Measurements from ENCODE around the gene CHD5.

DNA sequence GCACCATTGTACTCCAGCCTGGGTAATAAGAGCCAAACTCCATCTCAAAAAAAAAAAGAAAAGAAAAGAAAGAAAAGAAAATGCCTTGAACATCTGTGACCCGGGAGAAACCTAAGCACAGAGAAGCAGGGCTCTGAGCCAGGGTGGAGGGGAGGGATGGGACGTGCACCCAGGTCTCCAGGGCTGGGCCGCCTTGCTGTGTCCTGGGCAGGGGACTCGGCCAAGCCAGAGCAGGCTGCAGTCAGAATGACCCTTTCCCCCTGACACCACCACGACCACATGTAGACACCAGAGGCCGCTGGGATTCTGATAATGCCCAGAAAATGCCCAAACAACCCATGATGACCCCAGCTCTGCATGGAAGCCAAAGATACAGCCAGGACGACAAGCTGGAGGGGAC lies 17.8 kb downstream of the CHD5 start:
- TF ChIP-seq CTCF (IDR thresholded peaks at IDR 0.05) (no peak), POLR2A (IDR thresholded peaks at IDR 0.05; ENCODE audit: low read length) (no peak), RCOR1 (IDR thresholded peaks at IDR 0.05; ENCODE audit: low read depth, low read length) (no peak)
- TF ChIP-seq, protein P1, sequence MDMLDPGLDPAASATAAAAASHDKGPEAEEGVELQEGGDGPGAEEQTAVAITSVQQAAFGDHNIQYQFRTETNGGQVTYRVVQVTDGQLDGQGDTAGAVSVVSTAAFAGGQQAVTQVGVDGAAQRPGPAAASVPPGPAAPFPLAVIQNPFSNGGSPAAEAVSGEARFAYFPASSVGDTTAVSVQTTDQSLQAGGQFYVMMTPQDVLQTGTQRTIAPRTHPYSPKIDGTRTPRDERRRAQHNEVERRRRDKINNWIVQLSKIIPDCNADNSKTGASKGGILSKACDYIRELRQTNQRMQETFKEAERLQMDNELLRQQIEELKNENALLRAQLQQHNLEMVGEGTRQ (IDR thresholded peaks at IDR 0.05), result no peak
- TF ChIP-seq, protein P2, sequence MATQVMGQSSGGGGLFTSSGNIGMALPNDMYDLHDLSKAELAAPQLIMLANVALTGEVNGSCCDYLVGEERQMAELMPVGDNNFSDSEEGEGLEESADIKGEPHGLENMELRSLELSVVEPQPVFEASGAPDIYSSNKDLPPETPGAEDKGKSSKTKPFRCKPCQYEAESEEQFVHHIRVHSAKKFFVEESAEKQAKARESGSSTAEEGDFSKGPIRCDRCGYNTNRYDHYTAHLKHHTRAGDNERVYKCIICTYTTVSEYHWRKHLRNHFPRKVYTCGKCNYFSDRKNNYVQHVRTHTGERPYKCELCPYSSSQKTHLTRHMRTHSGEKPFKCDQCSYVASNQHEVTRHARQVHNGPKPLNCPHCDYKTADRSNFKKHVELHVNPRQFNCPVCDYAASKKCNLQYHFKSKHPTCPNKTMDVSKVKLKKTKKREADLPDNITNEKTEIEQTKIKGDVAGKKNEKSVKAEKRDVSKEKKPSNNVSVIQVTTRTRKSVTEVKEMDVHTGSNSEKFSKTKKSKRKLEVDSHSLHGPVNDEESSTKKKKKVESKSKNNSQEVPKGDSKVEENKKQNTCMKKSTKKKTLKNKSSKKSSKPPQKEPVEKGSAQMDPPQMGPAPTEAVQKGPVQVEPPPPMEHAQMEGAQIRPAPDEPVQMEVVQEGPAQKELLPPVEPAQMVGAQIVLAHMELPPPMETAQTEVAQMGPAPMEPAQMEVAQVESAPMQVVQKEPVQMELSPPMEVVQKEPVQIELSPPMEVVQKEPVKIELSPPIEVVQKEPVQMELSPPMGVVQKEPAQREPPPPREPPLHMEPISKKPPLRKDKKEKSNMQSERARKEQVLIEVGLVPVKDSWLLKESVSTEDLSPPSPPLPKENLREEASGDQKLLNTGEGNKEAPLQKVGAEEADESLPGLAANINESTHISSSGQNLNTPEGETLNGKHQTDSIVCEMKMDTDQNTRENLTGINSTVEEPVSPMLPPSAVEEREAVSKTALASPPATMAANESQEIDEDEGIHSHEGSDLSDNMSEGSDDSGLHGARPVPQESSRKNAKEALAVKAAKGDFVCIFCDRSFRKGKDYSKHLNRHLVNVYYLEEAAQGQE (IDR thresholded peaks at IDR 0.05), result no peak
